ENCODE data around the gene IQCH. TPM values are rescaled to one million over a fixed set of nuclear protein-coding genes. Genes with fewer than 3 reads are reported as not detected.

Gene IQCH
- polyA plus RNA-seq, 1 of the 3 experiments (the other 2 are of a cell fraction), result 0.81 TPM

GRCh38 chr15:67307156-67307555 is 52.6 kb downstream of the IQCH start:
- no peak for DNase-seq
- 30% methylated on average over 1 of the region's 1 CpG for WGBS (ENCODE audit: low lambda C conversion rate)
- CTCF ChIA-PET, result interaction anchor here (4.4 kb wide), 1 partner anchor 361 kb away, joined by 28 read pairs; no protein-coding TSS in a partner anchor
- no peaks in the 10 kb centered on the region for H4K20me1 ChIP-seq (ENCODE audit: insufficient read depth)
- TF ChIP-seq PBX3 (IDR thresholded peaks at IDR 0.05), result no peak
- no peak for TF ChIP-seq CHD2 (IDR thresholded peaks at IDR 0.05; ENCODE audit: low read length, partially characterized antibody)
- no peak for TF ChIP-seq USF2 (IDR thresholded peaks at IDR 0.05; ENCODE audit: borderline replicate concordance, low read depth, low read length)
- TF ChIP-seq POLR2AphosphoS5 (IDR thresholded peaks at IDR 0.05; ENCODE audit: low read depth, low read length), result no peak
- no peak for TF ChIP-seq FOSL2 (IDR thresholded peaks at IDR 0.05; ENCODE audit: borderline replicate concordance, low read depth)
- TF ChIP-seq GATA2 (CRISPR knock-in tag; IDR thresholded peaks at IDR 0.05), result no peak
- TF ChIP-seq RCOR1 (IDR thresholded peaks at IDR 0.05; ENCODE audit: low read length), result no peak
- no peak for TF ChIP-seq MAX (IDR thresholded peaks at IDR 0.05; ENCODE audit: low read depth)
- TF ChIP-seq CTCF (IDR thresholded peaks at IDR 0.05), result no peak
- no peak for TF ChIP-seq MEF2A (IDR thresholded peaks at IDR 0.05; ENCODE audit: borderline replicate concordance, low read depth)
- no peak for TF ChIP-seq USF1 (IDR thresholded peaks at IDR 0.05; ENCODE audit: borderline replicate concordance, low read depth)
- TF ChIP-seq SMC3 (IDR thresholded peaks at IDR 0.05; ENCODE audit: low read depth, low read length), result no peak
- no peak for TF ChIP-seq TAF1 (IDR thresholded peaks at IDR 0.05; ENCODE audit: borderline replicate concordance, low read depth, low read length)
- H3K4me1 ChIP-seq (ENCODE audit: control insufficient read depth in 1 of 2, insufficient read depth in 2 of 2, low read depth in 1 of 2, low read length in 1 of 2), result peaks cover 3 to 16% of the 10 kb centered on the region in 2 experiments; a peak in 3 of 4 replicates
- peak overlapping the region; percentile 18; the same call in 1 of the 2 replicates for H3K4me2 ChIP-seq
- H3F3A ChIP-seq (replicated peaks; ENCODE audit: insufficient read depth), result no peaks in the 10 kb centered on the region
- no peaks in the 10 kb centered on the region for H3K9me3 ChIP-seq
- H3K79me2 ChIP-seq (ENCODE audit: insufficient read depth), result no peaks in the 10 kb centered on the region
- no peak overlapping the region for H2AFZ ChIP-seq (ENCODE audit: low read depth)
- H3K27ac ChIP-seq (ENCODE audit: low read depth in 2 of 2, low read length in 1 of 2), result peak overlapping the region in 1 of 2 experiments; percentile 37; a peak in 2 of 4 replicates
- no peak overlapping the region for H3K4me3 ChIP-seq (ENCODE audit: low read depth in 2 of 2, low read length in 1 of 2)
- H3K27me3 ChIP-seq (ENCODE audit: insufficient read depth), result no peaks in the 10 kb centered on the region
- POLR2A ChIA-PET, result no interaction called here
- H3K9ac ChIP-seq, result no peak overlapping the region
- no peaks in the 10 kb centered on the region for H3K36me3 ChIP-seq (replicated peaks in 1 of 2; ENCODE audit: control insufficient read depth in 1 of 2, insufficient read depth in 2 of 2, low read length in 1 of 2)
- no peaks in the 10 kb centered on the region for H3K9me2 ChIP-seq
